Ascending aorta (tissue), 2 donors: ENCODE measurements around the gene MED15. TPM values are rescaled to one million over a fixed set of nuclear protein-coding genes. Genes with fewer than 3 reads are reported as not detected.

Experiments
- DNase-seq, 2 donors: peaks; one replicate each; pipeline ENCODE4 v3.0.0-alpha.2; 2019; ENCODE audit warnings: low spot score in 2 of 2
- H3K27ac ChIP-seq, 2 donors: fragments of 200-600 bp; sonication (generic); one replicate each; pipeline ENCODE4 v1.5.1; 2016 to 2017; ENCODE audit warnings: mild to moderate bottlenecking in 1 of 2
- H3K27me3 ChIP-seq: fragments of 200-600 bp; sonication (generic); one replicate; pipeline ENCODE4 v1.5.1; 2017
- H3K36me3 ChIP-seq, 2 donors: fragments of 200-600 bp; sonication (generic); one replicate each; pipeline ENCODE4 v1.5.1; 2016
- H3K4me1 ChIP-seq, 2 donors: fragments of 200-600 bp; sonication (generic); one replicate each; pipeline ENCODE4 v1.5.1; 2016 to 2017; ENCODE audit warnings: mild to moderate bottlenecking in 1 of 2
- H3K4me3 ChIP-seq, 2 donors: fragments of 200-600 bp; sonication (generic); one replicate each; pipeline ENCODE4 v1.5.1; 2016 to 2017; ENCODE audit warnings: mild to moderate bottlenecking in 1 of 2
- H3K9me3 ChIP-seq, 2 donors: fragments of 200-600 bp; sonication (generic); one replicate each; pipeline ENCODE4 v1.5.1; 2016
- intact Hi-C: fragments of 100-400 bp; cut with DNase I; formaldehyde crosslinking; loops from one replicate; pipeline ENCODE4 v1.15.1; 2023
- total RNA-seq: library from RNA; depleted of rRNA; stranded (reverse); fragments of >200 nt; gene quantifications from one replicate; pipeline ENCODE4 v1.1.0, GENCODE V29; 2016
- TF ChIP-seq, protein P1 (sequence below), 3 experiments: fragments of 200-600 bp in 2 of 3; fragments of 450-650 bp in 1 of 3; sonication (generic) in 2 of 3; IDR thresholded peaks; one replicate each; pipeline ENCODE4 v1.5.1; 2016 to 2019; ENCODE audit warnings: antibody characterized with exemption in 3 of 3, mild to moderate bottlenecking in 1 of 3, moderate library complexity in 1 of 3

The MED15 gene
- total RNA-seq, 1 donor from 2014 or later: 204 TPM

DNA sequence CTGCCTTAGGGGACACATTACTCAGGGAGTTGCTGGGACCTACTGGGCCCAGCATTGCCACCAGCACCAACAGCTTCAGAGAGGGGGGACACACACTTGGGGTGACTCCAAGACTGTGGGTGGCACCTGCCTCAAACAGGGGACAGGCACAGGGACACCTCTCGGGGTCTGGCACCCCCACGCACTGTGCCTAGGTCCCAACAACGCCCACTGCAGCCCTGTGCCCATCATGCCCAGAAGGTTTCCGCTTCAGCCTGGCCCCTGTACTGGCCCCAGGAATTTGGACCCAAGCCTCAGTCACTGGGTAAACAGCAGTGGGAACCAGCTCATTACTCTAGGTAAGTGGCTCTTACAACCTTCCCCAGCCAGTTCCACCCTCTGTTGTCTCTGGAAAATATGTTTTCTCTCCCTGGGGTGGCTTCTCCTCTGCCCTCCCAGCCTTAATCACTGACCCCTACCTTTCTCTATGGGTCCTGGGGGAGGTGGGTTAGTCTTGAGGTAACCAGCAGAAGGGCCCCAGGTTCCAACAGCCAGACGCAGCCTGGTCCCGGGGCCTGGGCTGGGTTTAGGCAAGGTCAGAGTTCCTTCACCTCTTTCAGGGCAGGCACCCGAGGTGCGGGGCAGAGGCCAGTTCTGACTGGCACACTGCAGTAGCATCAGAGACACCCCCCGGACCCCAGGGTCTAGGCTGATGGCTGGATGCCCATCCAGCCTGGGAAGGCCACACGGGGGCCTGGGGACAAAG, 123.6 kb downstream of the MED15 start:
- DNase-seq: no peak
- intact Hi-C loops: no loop called here
- TF ChIP-seq, protein P1, sequence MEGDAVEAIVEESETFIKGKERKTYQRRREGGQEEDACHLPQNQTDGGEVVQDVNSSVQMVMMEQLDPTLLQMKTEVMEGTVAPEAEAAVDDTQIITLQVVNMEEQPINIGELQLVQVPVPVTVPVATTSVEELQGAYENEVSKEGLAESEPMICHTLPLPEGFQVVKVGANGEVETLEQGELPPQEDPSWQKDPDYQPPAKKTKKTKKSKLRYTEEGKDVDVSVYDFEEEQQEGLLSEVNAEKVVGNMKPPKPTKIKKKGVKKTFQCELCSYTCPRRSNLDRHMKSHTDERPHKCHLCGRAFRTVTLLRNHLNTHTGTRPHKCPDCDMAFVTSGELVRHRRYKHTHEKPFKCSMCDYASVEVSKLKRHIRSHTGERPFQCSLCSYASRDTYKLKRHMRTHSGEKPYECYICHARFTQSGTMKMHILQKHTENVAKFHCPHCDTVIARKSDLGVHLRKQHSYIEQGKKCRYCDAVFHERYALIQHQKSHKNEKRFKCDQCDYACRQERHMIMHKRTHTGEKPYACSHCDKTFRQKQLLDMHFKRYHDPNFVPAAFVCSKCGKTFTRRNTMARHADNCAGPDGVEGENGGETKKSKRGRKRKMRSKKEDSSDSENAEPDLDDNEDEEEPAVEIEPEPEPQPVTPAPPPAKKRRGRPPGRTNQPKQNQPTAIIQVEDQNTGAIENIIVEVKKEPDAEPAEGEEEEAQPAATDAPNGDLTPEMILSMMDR (IDR thresholded peaks at IDR 0.05): no peak

DNA sequence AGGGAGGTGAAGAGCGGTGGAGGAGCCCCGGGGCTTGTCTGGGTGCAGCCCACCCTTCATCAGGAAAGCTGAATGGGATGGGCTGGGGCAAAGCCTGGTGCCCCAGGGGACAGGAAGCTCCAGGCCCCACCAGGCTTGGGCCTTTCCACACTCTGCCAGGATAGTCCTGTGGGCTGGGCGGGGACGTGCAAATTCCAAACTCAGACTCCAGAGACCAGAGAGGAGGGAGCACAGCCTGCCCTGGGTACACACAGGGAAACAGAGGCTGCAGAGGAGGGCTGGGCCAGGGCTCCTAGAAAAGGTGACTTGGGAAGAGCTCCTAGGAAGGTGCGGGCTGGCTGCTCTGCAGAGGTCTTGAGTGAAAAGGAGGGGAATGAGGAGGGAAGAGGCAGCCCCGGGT, 124.7 kb downstream of the MED15 start:
- TF ChIP-seq, protein P1 (IDR thresholded peaks at IDR 0.05): no peak
- H3K36me3 ChIP-seq: no peaks in the 10 kb centered on the region
- H3K27ac ChIP-seq: no peak overlapping the region
- no peaks in the 10 kb centered on the region for H3K27me3 ChIP-seq
- intact Hi-C loops: no loop called here
- H3K4me3 ChIP-seq: no peak overlapping the region
- DNase-seq: no peak
- H3K4me1 ChIP-seq: no peaks in the 10 kb centered on the region
- no peaks in the 10 kb centered on the region for H3K9me3 ChIP-seq

More for the DNA sequence above, 123.6 kb downstream of the MED15 start:
- H3K4me1 ChIP-seq: no peaks in the 10 kb centered on the region
- no peak overlapping the region for H3K4me3 ChIP-seq
- H3K36me3 ChIP-seq: no peaks in the 10 kb centered on the region
- H3K9me3 ChIP-seq: no peaks in the 10 kb centered on the region
- no peak overlapping the region for H3K27ac ChIP-seq
- no peaks in the 10 kb centered on the region for H3K27me3 ChIP-seq

DNA sequence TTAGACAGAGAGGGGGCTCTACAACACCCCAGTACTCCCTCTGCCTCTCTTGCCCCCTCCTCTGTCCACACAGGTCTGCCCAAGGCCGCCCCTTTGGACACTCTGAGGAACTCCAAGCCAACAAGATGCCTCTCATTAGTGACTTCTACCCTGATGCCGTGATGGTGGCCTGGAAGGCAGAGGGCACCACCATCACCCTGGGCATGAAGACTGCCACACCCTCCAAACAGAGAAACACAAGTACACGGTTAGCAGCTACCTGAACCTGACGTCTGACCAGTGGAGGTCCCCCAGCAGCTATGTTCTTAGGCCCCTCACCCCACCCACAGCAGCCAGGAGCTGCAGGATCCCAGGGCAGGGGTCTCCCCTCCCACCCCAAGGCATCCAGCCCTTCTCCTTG, 125.1 kb downstream of the MED15 start:
- TF ChIP-seq, protein P1 (IDR thresholded peaks at IDR 0.05): no peak
- no peak overlapping the region for H3K4me3 ChIP-seq
- no peaks in the 10 kb centered on the region for H3K27me3 ChIP-seq
- intact Hi-C loops: no loop called here
- no peaks in the 10 kb centered on the region for H3K4me1 ChIP-seq
- no peak for DNase-seq
- no peaks in the 10 kb centered on the region for H3K9me3 ChIP-seq
- no peaks in the 10 kb centered on the region for H3K36me3 ChIP-seq
- H3K27ac ChIP-seq: no peak overlapping the region

DNA sequence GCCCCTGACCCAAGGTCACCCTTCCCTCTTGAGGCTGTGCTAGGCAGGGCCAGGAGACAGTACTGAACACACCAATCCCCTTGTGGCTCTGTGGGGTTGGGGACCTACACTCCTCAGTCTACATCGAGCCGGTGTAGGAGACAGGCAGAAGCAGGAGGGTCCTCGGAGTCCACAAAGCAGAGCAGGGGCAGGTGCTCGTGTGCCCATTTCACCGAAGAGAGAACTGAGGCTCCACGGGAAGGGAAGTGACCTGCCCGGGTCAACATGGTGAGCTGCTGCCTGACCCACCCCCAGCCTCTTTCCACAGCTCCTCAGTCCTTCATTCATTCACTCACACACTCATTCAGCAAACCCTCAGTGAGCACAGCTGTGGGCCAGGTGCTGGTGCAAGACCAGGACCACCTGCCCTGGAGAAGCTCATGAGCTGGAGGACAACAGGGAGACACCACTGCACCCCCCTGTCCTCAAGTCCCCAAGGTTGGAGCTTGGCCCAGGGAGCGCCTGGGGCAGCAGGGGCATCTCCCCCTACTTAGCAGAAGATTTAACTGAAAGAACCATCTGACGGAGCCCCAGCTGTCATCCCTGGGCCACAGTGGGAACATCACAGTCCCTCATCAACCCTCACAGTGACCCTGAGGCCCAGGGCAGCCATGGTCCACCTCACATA, 127.3 kb downstream of the MED15 start:
- H3K36me3 ChIP-seq: no peaks in the 10 kb centered on the region
- H3K9me3 ChIP-seq: no peaks in the 10 kb centered on the region
- TF ChIP-seq, protein P1 (IDR thresholded peaks at IDR 0.05): no peak
- H3K4me3 ChIP-seq: no peak overlapping the region
- no peak overlapping the region for H3K27ac ChIP-seq
- no peaks in the 10 kb centered on the region for H3K27me3 ChIP-seq
- H3K4me1 ChIP-seq: no peaks in the 10 kb centered on the region
- intact Hi-C loops: no loop called here
- no peak for DNase-seq

DNA sequence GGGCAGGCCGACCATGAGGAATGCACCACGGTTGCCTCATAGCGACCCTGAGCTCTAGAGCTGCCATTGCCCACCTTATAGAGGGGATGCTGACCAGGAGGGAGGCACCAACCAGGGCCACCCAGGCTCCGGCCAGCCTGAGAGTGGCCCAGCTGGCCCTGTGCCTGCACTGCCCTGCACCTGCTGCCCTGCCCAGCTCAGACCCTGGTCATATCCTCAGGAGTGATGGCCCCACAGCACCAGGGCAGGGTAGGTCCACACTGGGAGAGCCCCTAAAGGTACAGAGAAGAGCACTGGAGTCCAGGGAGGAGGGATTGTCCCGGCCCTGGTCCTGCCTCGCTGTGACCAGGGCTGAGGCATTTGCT, 127.8 kb downstream of the MED15 start:
- Histone ChIP-seq H3K36me3 (no peaks in the 10 kb centered on the region), H3K27ac (no peak overlapping the region), H3K27me3 (no peaks in the 10 kb centered on the region), H3K9me3 (no peaks in the 10 kb centered on the region), H3K4me3 (no peak overlapping the region), H3K4me1 (no peaks in the 10 kb centered on the region)
- DNase-seq: no peak
- TF ChIP-seq, protein P1 (IDR thresholded peaks at IDR 0.05): no peak
- intact Hi-C loops: no loop called here
